IMR-90 (cell line): Measurements from ENCODE around the gene ZC3H8. TPM values are rescaled to one million over a fixed set of nuclear protein-coding genes. Genes with fewer than 3 reads are reported as not detected.

Experiments
- ATAC-seq: fragments of 200-7000 bp; cut with Tn5 transposase; 2 replicates; pipeline ENCODE4 v1.9.1; 2020; ENCODE audit warnings: low read depth, mild to moderate bottlenecking, moderate library complexity
- BruUV-seq: library from RNA; stranded (reverse); fragments of 400-500 nt; replicated peaks from 2 replicates; lab custom pipeline; 2021; lab: Mats Ljungman, UMichigan
- CTCF ChIA-PET: fragments of 300-600 bp; formaldehyde crosslinking; extraction: SDS; loops from one replicate; lab custom pipeline; 2021; ENCODE audit warnings: antibody characterized with exemption; lab: Yijun Ruan, JAX
- POLR2A ChIA-PET: fragments of 300-600 bp; sonication (Branson Sonifier 250); formaldehyde crosslinking; loops from one replicate; lab custom pipeline; 2022; ENCODE audit warnings: antibody characterized with exemption; ENCODE audit not compliant: unreplicated experiment; lab: Charles Lee
- DNase-seq: peaks from one replicate; pipeline ENCODE4 v3.0.0; 2013
- H2AFZ ChIP-seq: replicated peaks from 2 replicates; pipeline ENCODE3; 2013; ENCODE audit warnings: low read length, mild to moderate bottlenecking; ENCODE audit not compliant: poor library complexity
- H2AK5ac ChIP-seq: 2 replicates; pipeline ENCODE4 v1.6.1; 2013; ENCODE audit warnings: low read depth, low read length, inconsistent platforms
- H2AK9ac ChIP-seq: replicated peaks from 2 replicates; pipeline ENCODE3; 2013; ENCODE audit warnings: mild to moderate bottlenecking, low read depth, low read length, moderate library complexity; ENCODE audit not compliant: poor library complexity
- H2BK120ac ChIP-seq: 2 replicates; pipeline ENCODE4 v1.6.1; 2013; ENCODE audit warnings: low read depth, low read length, inconsistent platforms
- H2BK15ac ChIP-seq: 3 replicates; pipeline ENCODE4 v1.6.1; 2013; ENCODE audit warnings: low read depth, low read length, inconsistent platforms
- H2BK20ac ChIP-seq: 2 replicates; pipeline ENCODE4 v1.6.1; 2013; ENCODE audit warnings: low read depth, mild to moderate bottlenecking, inconsistent platforms, low read length, moderate library complexity
- H2BK5ac ChIP-seq: 2 replicates; pipeline ENCODE4 v1.6.1; 2013; ENCODE audit warnings: mild to moderate bottlenecking, low read depth, low read length, inconsistent platforms; ENCODE audit not compliant: poor library complexity, severe bottlenecking
- H3K14ac ChIP-seq: replicated peaks from 2 replicates; pipeline ENCODE4 v1.6.1; 2013; ENCODE audit warnings: low read depth, low read length, inconsistent platforms
- H3K18ac ChIP-seq: 2 replicates; pipeline ENCODE4 v1.6.1; 2013; ENCODE audit warnings: low read depth, low read length, control low read depth
- H3K23ac ChIP-seq: 2 replicates; pipeline ENCODE4 v1.6.1; 2013; ENCODE audit warnings: low read depth, low read length, inconsistent platforms
- H3K27ac ChIP-seq: 2 replicates; pipeline ENCODE4 v1.5.1; 2013; ENCODE audit warnings: mild to moderate bottlenecking, control low read depth, low read length; ENCODE audit not compliant: insufficient read depth
- H3K27me3 ChIP-seq: 2 replicates; pipeline ENCODE4 v1.6.1; 2013; ENCODE audit warnings: low read length; ENCODE audit not compliant: control insufficient read depth, insufficient read depth
- H3K36me3 ChIP-seq: 2 replicates; pipeline ENCODE4 v1.6.1; 2013; ENCODE audit warnings: low read length, mixed read lengths; ENCODE audit not compliant: control insufficient read depth, insufficient read depth
- H3K4ac ChIP-seq: 2 replicates; pipeline ENCODE4 v1.6.1; 2013; ENCODE audit warnings: low read depth, low read length, inconsistent platforms
- H3K4me1 ChIP-seq: 2 replicates; pipeline ENCODE4 v1.6.1; 2013; ENCODE audit warnings: low read length, mixed read lengths; ENCODE audit not compliant: control insufficient read depth, insufficient read depth
- H3K4me2 ChIP-seq: 2 replicates; pipeline ENCODE4 v1.6.1; 2013; ENCODE audit warnings: low read depth, mild to moderate bottlenecking, control low read depth, low read length, moderate library complexity
- H3K4me3 ChIP-seq: 2 replicates; pipeline ENCODE4 v1.5.1; 2013; ENCODE audit warnings: low read depth, mild to moderate bottlenecking, control low read depth, low read length, moderate library complexity; ENCODE audit not compliant: insufficient read depth
- H3K56ac ChIP-seq: 2 replicates; pipeline ENCODE4 v1.6.1; 2013; ENCODE audit warnings: low read length, inconsistent platforms; ENCODE audit not compliant: insufficient read depth; ENCODE audit errors: extremely low read depth
- H3K79me1 ChIP-seq, 2 experiments: 2 replicates each; pipeline ENCODE4 v1.6.1; 2013; ENCODE audit warnings: low read length in 2 of 2, inconsistent platforms in 1 of 2, low read depth in 1 of 2
- H3K9ac ChIP-seq: 2 replicates; pipeline ENCODE4 v1.6.1; 2013; ENCODE audit warnings: low read depth, low read length, control low read depth
- H3K9me1 ChIP-seq: 2 replicates; pipeline ENCODE4 v1.6.1; 2013; ENCODE audit warnings: low read length, inconsistent platforms; ENCODE audit not compliant: insufficient read depth
- H3K9me3 ChIP-seq: 2 replicates; pipeline ENCODE4 v1.6.1; 2013; ENCODE audit warnings: low read length; ENCODE audit not compliant: control insufficient read depth, insufficient read depth
- H4K20me1 ChIP-seq: 2 replicates; pipeline ENCODE4 v1.6.1; 2013; ENCODE audit warnings: low read length, inconsistent platforms; ENCODE audit not compliant: insufficient read depth
- H4K5ac ChIP-seq: 2 replicates; pipeline ENCODE4 v1.6.1; 2013; ENCODE audit warnings: mild to moderate bottlenecking, low read depth, low read length, control low read depth
- H4K8ac ChIP-seq, 2 experiments: 2 replicates each; pipeline ENCODE4 v1.6.1; 2013; ENCODE audit warnings: low read depth in 2 of 2, low read length in 2 of 2, control low read depth in 1 of 2, inconsistent platforms in 1 of 2
- H4K91ac ChIP-seq: 2 replicates; pipeline ENCODE4 v1.6.1; 2013; ENCODE audit warnings: low read depth, low read length, inconsistent platforms; ENCODE audit not compliant: insufficient read depth
- BHLHE40 ChIP-seq: fragments of 150-350 bp; IDR thresholded peaks from 2 replicates; pipeline ENCODE4 v1.6.1; 2016; ENCODE audit warnings: mild to moderate bottlenecking, low read depth, low read length
- CTCF ChIP-seq: conservative IDR thresholded peaks from 2 replicates; pipeline ENCODE4 v1.5.1; 2012; ENCODE audit warnings: mild to moderate bottlenecking, low read depth, low read length, improper control_type of control experiment
- FOS ChIP-seq: fragments of 150-350 bp; IDR thresholded peaks from 2 replicates; pipeline ENCODE4 v1.6.1; 2016; ENCODE audit warnings: low read depth, low read length
- MAFK ChIP-seq: IDR thresholded peaks from 2 replicates; pipeline ENCODE4 v1.6.1; 2012; ENCODE audit warnings: low read depth, low read length, improper control_type of control experiment
- MAZ ChIP-seq: IDR thresholded peaks from 2 replicates; pipeline ENCODE4 v1.6.1; 2012; ENCODE audit warnings: low read depth, mild to moderate bottlenecking, low read length, improper control_type of control experiment, moderate library complexity, borderline replicate concordance
- MXI1 ChIP-seq: IDR thresholded peaks from 2 replicates; pipeline ENCODE4 v1.6.1; 2012; ENCODE audit warnings: low read depth, mild to moderate bottlenecking, low read length, moderate library complexity, borderline replicate concordance
- RCOR1 ChIP-seq: IDR thresholded peaks from 2 replicates; pipeline ENCODE4 v1.6.1; 2012; ENCODE audit warnings: mild to moderate bottlenecking, low read length, improper control_type of control experiment; ENCODE audit not compliant: insufficient replicate concordance
- RFX5 ChIP-seq: IDR thresholded peaks from 2 replicates; pipeline ENCODE4 v1.8.0; 2012; ENCODE audit warnings: low read depth, mild to moderate bottlenecking, low read length, moderate library complexity
- SMC3 ChIP-seq: fragments of 150-350 bp; IDR thresholded peaks from 2 replicates; pipeline ENCODE4 v1.6.1; 2016; ENCODE audit warnings: low read depth, mild to moderate bottlenecking, antibody characterized with exemption, low read length, moderate library complexity
- WGBS, 2 experiments: methylation state at CpG; one replicate each; pipeline versions ENCODE4 v1.1.5 to v1.1.7; 2013; ENCODE audit warnings: missing lambda C conversion rate in 2 of 2; ENCODE audit not compliant: insufficient read length in 1 of 2; ENCODE audit errors: extremely low coverage in 2 of 2; 5-methylcytosine and 5-hydroxymethylcytosine counted together
- dilution Hi-C: fragments of 300-500 bp; cut with HindIII; formaldehyde crosslinking; loops from one replicate; pipeline ENCODE4 v1.14.3; 2018; ENCODE audit warnings: low sequenced_read_pairs; ENCODE audit not compliant: unreplicated experiment
- in situ Hi-C: fragments of 300-500 bp; cut with MboI; formaldehyde crosslinking; loops from 3 replicates; pipeline ENCODE4 v1.14.3; 2019; ENCODE audit warnings: low sequenced_read_pairs, inconsistent platforms, mixed read lengths
- intact Hi-C: fragments of 100-400 bp; cut with micrococcal nuclease; formaldehyde crosslinking; loops from 2 replicates; pipeline ENCODE4 v1.10.0; 2022
- polyA plus RNA-seq, 3 experiments: library from polyadenylated mRNA; depleted of rRNA; stranded (reverse); fragments of >200 nt; gene quantifications; 2 replicates each; pipeline ENCODE4 v1.2.3, GENCODE V29; 2012; ENCODE audit warnings: low replicate concordance in 1 of 3
- total RNA-seq: library from RNA; depleted of rRNA; stranded (reverse); fragments of >200 nt; gene quantifications from 2 replicates; pipeline ENCODE4 v1.2.3, GENCODE V29; 2012

The ZC3H8 gene
- total and polyA plus RNA-seq, 2 of the 4 experiments (the other 2 are of a cell fraction) = 0.18 to 1.6 TPM

- H2BK120ac ChIP-seq = no peak overlapping the region
- H3K9ac ChIP-seq = no peak overlapping the region
- no peak for ATAC-seq
- BruUV-seq = no TSS peak
- no peak overlapping the region for H3K27ac ChIP-seq
- no peak for TF ChIP-seq CTCF
- TF ChIP-seq BHLHE40 = no peak
- TF ChIP-seq RCOR1 = no peak
- no peak for TF ChIP-seq MXI1
- no peak for TF ChIP-seq RFX5
- TF ChIP-seq SMC3 = no peak
- no peak for TF ChIP-seq MAZ
- no peak for TF ChIP-seq MAFK
- TF ChIP-seq FOS = no peak
- H4K8ac ChIP-seq = no peak overlapping the region
- H2AK9ac ChIP-seq = no peak overlapping the region
- dilution Hi-C loops (no loop called here), intact Hi-C loops (no loop called here), in situ Hi-C loops (loop anchor here (25.0 kb wide), 1 partner anchor 165 kb away; the partner anchor contains the start of gene RGPD8)
- H2BK5ac ChIP-seq = no peak overlapping the region
- CTCF ChIA-PET = no interaction called here
- DNase-seq = no peak
- no peak overlapping the region for H3K56ac ChIP-seq
- no peak overlapping the region for H3K14ac ChIP-seq
- no peak overlapping the region for H3K4me3 ChIP-seq
- H3K18ac ChIP-seq = no peak overlapping the region
- no peak overlapping the region for H2AK5ac ChIP-seq
- peaks cover 4% of the 10 kb centered on the region for H3K9me3 ChIP-seq
- no peak overlapping the region for H2BK15ac ChIP-seq
- H3K36me3 ChIP-seq = no peaks in the 10 kb centered on the region
- H3K4ac ChIP-seq = no peak overlapping the region
- H2BK20ac ChIP-seq = no peak overlapping the region
- no peak overlapping the region for H4K91ac ChIP-seq
- no CpG with 5 or more reads among the region's 5 CpGs for WGBS, 2 experiments
- no peaks in the 10 kb centered on the region for H3K27me3 ChIP-seq
- no peak overlapping the region for H4K5ac ChIP-seq
- POLR2A ChIA-PET = no interaction called here
- H3K4me2 ChIP-seq = no peak overlapping the region
- no peaks in the 10 kb centered on the region; a peak in 1 of 4 replicates for H3K79me1 ChIP-seq
- H3K4me1 ChIP-seq = no peaks in the 10 kb centered on the region
- H3K9me1 ChIP-seq = no peaks in the 10 kb centered on the region
- no peak overlapping the region for H3K23ac ChIP-seq
- H4K20me1 ChIP-seq = no peaks in the 10 kb centered on the region
- H2AFZ ChIP-seq = no peak overlapping the region
Observed at GRCh38 chr2:112272669-112273068, 17.8 kb upstream of the ZC3H8 start.
